HG02642 (cell line): ENCODE measurements around the gene PAN2.
"Not testable (repeated sequence)": the region's sequence is repeated elsewhere in the genome, so short reads cannot be mapped to it uniquely, and the experiment has no call there.

Experiments used
- ATAC-seq: cut with Tn5 transposase; IDR thresholded peaks from one replicate; pipeline ENCODE4 v1.9.1; 2021; ENCODE audit warnings: mild to moderate bottlenecking; ENCODE audit not compliant: unreplicated experiment, poor library complexity

PAN2 gene

GRCh38 chr12:56342290-56342689, 8.5 kb upstream of the PAN2 start:
- not testable (repeated sequence) for ATAC-seq

- ATAC-seq: no peak
These were observed 7.8 kb upstream of the PAN2 start for GRCh38 chr12:56341616-56342015.

- no peak for ATAC-seq
These were observed 5.3 kb upstream of the PAN2 start for GRCh38 chr12:56339158-56339422.

GRCh38 chr12:56338308-56339157, 4.7 kb upstream of the PAN2 start, which contains the start of gene IL23A:
IL23A (plus strand) TSS chr12:56338884; CDS start chr12:56339045, 161 bp downstream.
- ATAC-seq: no peak

- ATAC-seq: no peak
These were observed 4.0 kb upstream of the PAN2 start for GRCh38 chr12:56337753-56338251.

- ATAC-seq: no peak
These were observed 2.8 kb upstream of the PAN2 start for GRCh38 chr12:56336361-56337167.

GRCh38 chr12:56335527-56335926, 1.7 kb upstream of the PAN2 start:
- ATAC-seq: not testable (repeated sequence)

GRCh38 chr12:56334490-56334793, 642 bp upstream of the PAN2 start:
- no peak for ATAC-seq

GRCh38 chr12:56333197-56333678, 562 bp downstream of the PAN2 start:
- ATAC-seq: peak; percentile 1

- no peak for ATAC-seq
These were observed 1.1 kb downstream of the PAN2 start for GRCh38 chr12:56332512-56333196.

- no peak for ATAC-seq
These were observed 2.8 kb downstream of the PAN2 start for GRCh38 chr12:56330936-56331490.

- ATAC-seq: no peak
These were observed 7.3 kb downstream of the PAN2 start for GRCh38 chr12:56326533-56326932.

GRCh38 chr12:56326126-56326525, 7.7 kb downstream of the PAN2 start:
- no peak for ATAC-seq

GRCh38 chr12:56324206-56324605, 9.6 kb downstream of the PAN2 start:
- no peak for ATAC-seq

- ATAC-seq: not testable (repeated sequence)
These were observed 12.2 kb downstream of the PAN2 start for GRCh38 chr12:56321610-56322009.

GRCh38 chr12:56321027-56321426, 12.8 kb downstream of the PAN2 start:
- ATAC-seq: no peak

GRCh38 chr12:56317675-56318074, 16.1 kb downstream of the PAN2 start:
- no peak for ATAC-seq

- ATAC-seq: peak; percentile 92
These were observed 18.0 kb downstream of the PAN2 start, which contains the start of gene CNPY2 for GRCh38 chr12:56315622-56316473. CNPY2 (minus strand) TSS chr12:56315988; CDS start chr12:56315217, 771 bp downstream.

- ATAC-seq: no peak
These were observed 18.6 kb downstream of the PAN2 start for GRCh38 chr12:56315249-56315621.

GRCh38 chr12:56311003-56311402, 22.8 kb downstream of the PAN2 start:
- no peak for ATAC-seq
